ENCODE data around the gene MSANTD7. TPM values are rescaled to one million over a fixed set of nuclear protein-coding genes. Genes with fewer than 3 reads are reported as not detected.
"Not testable (repeated sequence)": the region's sequence is repeated elsewhere in the genome, so short reads cannot be mapped to it uniquely, and the experiment has no call there.

MSANTD7 gene
- total RNA-seq, 6 donors from 2014 or later = 5.9 to 13.9 (median 7.5) TPM

GRCh38 chr10:14858338-14858960 lies 20.3 kb downstream of the MSANTD7 start:
- Histone ChIP-seq H3K9me3 (no peaks in the 10 kb centered on the region), H3K27me3 (no peaks in the 10 kb centered on the region), H3K4me3 (no peak overlapping the region), H3K4me1 (no peaks in the 10 kb centered on the region), H3K27ac (no peak overlapping the region), H3K36me3 (peaks cover 0 to 52% (median 14%) of the 10 kb centered on the region in 4 donors)
- TF ChIP-seq POLR2A (IDR thresholded peaks at IDR 0.05) (no peak), POLR2AphosphoS5 (IDR thresholded peaks at IDR 0.05) (no peak), EP300 (IDR thresholded peaks at IDR 0.05) (no peak)
- DNase-seq (no peak), ATAC-seq (ENCODE audit: low FRiP score in 2 of 2) (no peak)
- WGBS, 2 donors = 86 to 97% methylated on average over 6 of the region's 6 CpGs

DNA sequence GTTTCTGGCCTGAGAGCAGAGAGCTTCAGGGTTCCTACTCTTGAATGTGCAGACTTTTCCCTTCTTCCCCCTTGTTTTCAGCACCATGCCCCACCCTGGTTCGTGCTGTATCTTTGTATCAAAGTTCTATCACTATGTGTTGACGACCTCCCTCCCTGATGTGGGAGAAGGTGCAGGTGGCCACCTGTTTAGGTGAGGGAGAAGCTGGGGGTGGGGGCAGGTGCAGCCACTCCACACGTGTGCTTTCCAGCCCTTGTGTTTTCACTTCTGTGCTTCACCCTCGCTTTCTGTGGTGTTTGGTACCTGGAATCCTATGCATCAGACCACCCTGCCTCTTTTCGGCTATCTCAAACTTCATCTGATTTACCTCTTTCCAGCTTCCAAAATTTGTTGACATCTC lies 20.9 kb downstream of the MSANTD7 start:
- Histone ChIP-seq H3K27me3 (no peaks in the 10 kb centered on the region), H3K36me3 (peaks cover 0 to 52% (median 14%) of the 10 kb centered on the region in 4 donors), H3K4me3 (no peak overlapping the region), H3K9me3 (no peaks in the 10 kb centered on the region), H3K4me1 (no peaks in the 10 kb centered on the region), H3K27ac (no peak overlapping the region)
- 90 to 93% methylated on average over 5 of the region's 5 CpGs for WGBS, 2 donors
- TF ChIP-seq EP300 (IDR thresholded peaks at IDR 0.05) = no peak
- TF ChIP-seq POLR2A (IDR thresholded peaks at IDR 0.05) = no peak
- TF ChIP-seq, protein P1, sequence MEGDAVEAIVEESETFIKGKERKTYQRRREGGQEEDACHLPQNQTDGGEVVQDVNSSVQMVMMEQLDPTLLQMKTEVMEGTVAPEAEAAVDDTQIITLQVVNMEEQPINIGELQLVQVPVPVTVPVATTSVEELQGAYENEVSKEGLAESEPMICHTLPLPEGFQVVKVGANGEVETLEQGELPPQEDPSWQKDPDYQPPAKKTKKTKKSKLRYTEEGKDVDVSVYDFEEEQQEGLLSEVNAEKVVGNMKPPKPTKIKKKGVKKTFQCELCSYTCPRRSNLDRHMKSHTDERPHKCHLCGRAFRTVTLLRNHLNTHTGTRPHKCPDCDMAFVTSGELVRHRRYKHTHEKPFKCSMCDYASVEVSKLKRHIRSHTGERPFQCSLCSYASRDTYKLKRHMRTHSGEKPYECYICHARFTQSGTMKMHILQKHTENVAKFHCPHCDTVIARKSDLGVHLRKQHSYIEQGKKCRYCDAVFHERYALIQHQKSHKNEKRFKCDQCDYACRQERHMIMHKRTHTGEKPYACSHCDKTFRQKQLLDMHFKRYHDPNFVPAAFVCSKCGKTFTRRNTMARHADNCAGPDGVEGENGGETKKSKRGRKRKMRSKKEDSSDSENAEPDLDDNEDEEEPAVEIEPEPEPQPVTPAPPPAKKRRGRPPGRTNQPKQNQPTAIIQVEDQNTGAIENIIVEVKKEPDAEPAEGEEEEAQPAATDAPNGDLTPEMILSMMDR (IDR thresholded peaks at IDR 0.05) = no peak
- TF ChIP-seq POLR2AphosphoS5 (IDR thresholded peaks at IDR 0.05) = no peak
- no peak for ATAC-seq (ENCODE audit: low FRiP score in 2 of 2)
- DNase-seq = no peak

GRCh38 chr10:14859775-14860174 lies 21.7 kb downstream of the MSANTD7 start:
- peaks cover 0 to 44% (median 11%) of the 10 kb centered on the region in 4 donors for H3K36me3 ChIP-seq

DNA sequence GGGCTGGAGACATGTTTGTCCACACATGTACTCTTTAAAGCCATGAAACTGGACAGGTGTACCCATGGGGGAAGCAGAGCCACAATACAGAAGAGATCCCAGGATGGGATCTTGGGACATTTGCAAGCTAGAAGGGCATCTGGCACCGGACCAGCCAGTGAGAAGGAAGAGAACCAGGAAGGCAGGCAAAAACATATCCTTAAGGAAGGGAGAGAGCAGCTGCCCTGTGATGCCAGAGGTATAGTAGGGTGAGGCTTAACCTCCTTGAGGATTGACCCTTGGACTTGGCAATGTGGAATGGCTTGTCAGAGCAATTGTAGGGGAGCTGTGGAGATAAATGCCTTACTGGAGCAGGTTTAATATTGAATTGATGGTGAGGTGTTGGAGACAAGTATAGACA lies 22.7 kb downstream of the MSANTD7 start:
- H3K4me1 ChIP-seq = no peaks in the 10 kb centered on the region
- 78 to 100% methylated on average over 1 of the region's 1 CpG for whole genome bisulfite sequencing, 2 donors

More at GRCh38 chr10:14859775-14860174, 21.7 kb downstream of the MSANTD7 start:
- Histone ChIP-seq H3K27ac (no peak overlapping the region), H3K27me3 (no peaks in the 10 kb centered on the region), H3K4me1 (no peaks in the 10 kb centered on the region), H3K9me3 (no peaks in the 10 kb centered on the region), H3K4me3 (no peak overlapping the region)
- no peak for ATAC-seq (ENCODE audit: low FRiP score in 2 of 2)
- DNase-seq = no peak
- no peak for TF ChIP-seq POLR2A (IDR thresholded peaks at IDR 0.05)
- TF ChIP-seq, protein P1 (IDR thresholded peaks at IDR 0.05) = no peak
- no peak for TF ChIP-seq EP300 (IDR thresholded peaks at IDR 0.05)
- TF ChIP-seq POLR2AphosphoS5 (IDR thresholded peaks at IDR 0.05) = no peak

DNA sequence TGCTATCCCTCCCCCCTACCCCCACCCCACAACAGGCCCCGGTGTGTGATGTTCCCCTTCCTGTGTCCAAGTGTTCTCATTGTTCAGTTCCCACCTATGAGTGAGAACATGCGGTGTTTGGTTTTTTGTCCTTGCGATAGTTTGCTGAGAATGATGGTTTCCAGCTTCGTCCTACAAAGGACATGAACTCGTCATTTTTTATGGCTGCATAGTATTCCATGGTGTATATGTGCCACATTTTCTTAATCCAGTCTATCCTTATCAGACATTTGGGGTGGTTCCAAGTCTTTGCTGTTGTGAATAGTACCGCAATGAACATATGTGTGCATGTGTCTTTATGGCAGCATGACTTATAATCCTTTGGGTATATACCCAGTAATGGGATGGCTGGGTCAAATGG lies 26.4 kb downstream of the MSANTD7 start:
- ATAC-seq (ENCODE audit: low FRiP score in 2 of 2); H3K27ac ChIP-seq; H3K9me3 ChIP-seq; H3K27me3 ChIP-seq; H3K4me3 ChIP-seq; DNase-seq; H3K4me1 ChIP-seq: not testable (repeated sequence)
- H3K36me3 ChIP-seq = peaks cover 1 to 44% (median 24%) of the 10 kb centered on the region in 4 donors
- WGBS, 2 donors = 94 to 97% methylated on average over 6 of the region's 6 CpGs

More for the DNA sequence above, 22.7 kb downstream of the MSANTD7 start:
- DNase-seq (no peak), ATAC-seq (ENCODE audit: low FRiP score in 2 of 2) (no peak)
- Histone ChIP-seq H3K27ac (no peak overlapping the region), H3K27me3 (no peaks in the 10 kb centered on the region), H3K4me3 (no peak overlapping the region), H3K9me3 (no peaks in the 10 kb centered on the region), H3K36me3 (peaks cover 0 to 35% (median 11%) of the 10 kb centered on the region in 4 donors)
- TF ChIP-seq POLR2AphosphoS5 (IDR thresholded peaks at IDR 0.05) (no peak), POLR2A (IDR thresholded peaks at IDR 0.05) (no peak), EP300 (IDR thresholded peaks at IDR 0.05) (no peak)
- TF ChIP-seq, protein P1 (IDR thresholded peaks at IDR 0.05) = no peak

DNA sequence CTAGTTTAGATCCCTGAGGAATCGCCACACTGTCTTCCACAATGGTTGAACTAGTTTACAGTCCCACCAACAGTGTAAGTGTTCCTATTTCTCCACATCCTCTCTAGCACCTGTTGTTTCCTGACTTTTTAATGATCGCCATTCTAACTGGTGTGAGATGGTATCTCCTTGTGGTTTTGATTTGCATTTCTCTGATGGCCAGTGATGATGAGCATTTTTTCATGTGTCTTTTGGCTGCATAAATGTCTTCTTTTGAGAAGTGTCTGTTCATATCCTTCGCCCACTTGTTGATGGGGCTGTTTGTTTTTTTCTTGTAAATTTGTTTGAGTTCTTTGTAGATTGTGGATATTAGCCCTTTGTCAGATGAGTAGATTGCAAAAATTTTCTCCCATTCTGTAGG lies 26.8 kb downstream of the MSANTD7 start:
- not testable (repeated sequence) for H3K27me3 ChIP-seq; H3K27ac ChIP-seq; ATAC-seq (ENCODE audit: low FRiP score in 2 of 2); DNase-seq; H3K4me3 ChIP-seq; H3K9me3 ChIP-seq; H3K4me1 ChIP-seq
- WGBS, 2 donors = 95 to 100% methylated on average over 2 to 3 of the region's 3 CpGs
- peaks cover 3 to 48% (median 27%) of the 10 kb centered on the region in 4 donors for H3K36me3 ChIP-seq

Data from upper lobe of left lung (tissue), 6 donors.